Stimulated activated naive CD8-positive, alpha-beta T cell treated with anti-CD3 and anti-CD28 coated beads, Interleukin-15, Interleukin-2, amounts not matched to agents 100 U/mL and 50 U/mL, for 24 hours (primary cell): ENCODE data around the gene LHX6.

Experiments
- ATAC-seq: fragments of 150-1000 bp; cut with Tn5 transposase; one replicate; pipeline ENCODE4 v1.10.0; 2021
- DNase-seq: peaks from one replicate; pipeline ENCODE4 v3.0.0; 2021

The LHX6 gene

DNA sequence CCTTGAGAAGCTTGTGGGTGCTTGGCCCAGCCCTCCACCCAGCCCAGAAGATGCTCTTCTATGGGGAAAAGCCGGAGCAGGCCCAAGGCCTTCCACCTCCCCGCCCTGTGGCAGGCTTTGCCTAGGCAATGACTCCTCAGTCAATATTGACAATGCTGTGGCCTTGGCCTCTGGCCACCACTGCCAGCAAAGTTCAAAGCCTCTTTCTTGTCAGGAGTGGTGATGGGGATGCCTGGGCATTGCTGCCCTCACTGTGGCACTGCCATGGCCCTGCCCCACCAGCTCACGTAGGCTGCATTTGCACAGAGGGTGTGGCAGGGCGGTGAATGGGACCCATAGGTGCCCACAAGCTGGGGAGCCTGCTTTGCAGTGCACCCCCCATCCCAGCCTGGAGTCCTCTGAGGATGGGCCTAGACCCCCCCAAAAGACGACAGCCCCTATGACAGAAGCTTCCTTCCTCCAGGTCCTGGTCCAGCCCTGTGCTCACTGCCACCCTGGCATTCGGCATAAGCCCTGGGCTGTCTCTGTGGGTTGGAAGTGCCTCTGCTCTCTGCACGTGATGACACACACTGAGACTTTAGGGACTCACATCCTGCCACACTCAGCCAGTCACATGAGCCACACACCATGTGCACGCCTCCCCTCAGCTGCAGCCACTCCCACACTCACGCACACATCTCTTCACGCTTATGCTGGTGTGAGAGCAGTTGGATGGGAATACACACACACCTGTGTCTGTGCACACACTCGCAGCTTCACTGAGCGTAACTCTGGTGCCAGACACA, 38.0 kb downstream of the LHX6 start:
- DNase-seq (no peak), ATAC-seq (no peak)

DNA sequence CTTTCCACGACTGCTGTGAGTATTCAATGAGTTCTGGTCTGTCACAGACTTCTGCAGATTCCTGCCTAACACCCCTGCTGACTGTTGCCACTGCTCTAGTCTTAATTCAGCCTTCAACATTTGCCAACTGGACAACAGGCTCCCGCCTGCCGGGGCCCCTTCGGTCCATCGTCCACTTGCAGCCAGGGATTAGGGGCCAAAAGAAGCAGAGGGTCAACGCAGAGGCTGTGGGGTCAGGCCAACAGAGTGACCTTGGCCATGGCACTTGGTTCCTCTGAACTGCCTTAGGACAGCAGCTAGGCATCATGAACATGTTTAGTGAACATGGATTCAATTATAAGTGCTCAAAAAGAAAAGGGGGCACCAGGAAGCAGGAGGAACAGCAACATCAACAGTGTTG, 40.4 kb downstream of the LHX6 start:
- DNase-seq (no peak), ATAC-seq (no peak)

DNA sequence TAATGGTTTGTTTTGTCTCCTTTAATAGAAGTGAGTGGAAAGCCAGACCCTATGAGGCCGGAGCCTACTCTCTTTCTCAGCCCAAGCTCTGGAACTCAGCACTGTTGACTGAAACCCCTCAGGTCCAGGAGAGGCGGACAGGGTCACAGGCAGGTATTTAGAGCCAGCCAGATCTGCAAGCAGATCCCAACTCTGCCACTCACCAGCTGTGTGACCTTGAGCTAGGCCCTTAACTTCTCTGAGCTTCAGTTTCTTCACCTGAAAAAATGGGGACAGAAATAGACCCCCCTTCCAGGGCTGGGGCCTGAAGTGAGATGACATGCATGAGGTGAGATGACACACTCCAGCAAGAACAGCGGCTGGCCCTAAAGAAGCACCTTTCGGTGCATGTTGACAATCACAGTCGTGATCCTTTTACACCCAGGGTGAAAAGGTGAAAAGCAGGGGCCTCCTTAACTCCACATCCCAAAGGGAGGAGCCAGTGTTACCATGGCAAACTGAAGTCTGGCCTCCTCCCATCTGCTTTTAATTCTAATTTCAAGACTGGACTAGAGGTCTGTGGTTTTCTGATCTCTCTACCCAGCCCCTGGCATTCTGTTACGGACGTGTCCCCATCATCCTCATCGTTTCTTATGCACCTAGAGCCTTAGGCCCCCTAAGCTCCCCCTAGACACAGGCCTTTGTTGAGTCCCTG, 41.8 kb downstream of the LHX6 start:
- DNase-seq: no peak
- ATAC-seq: no peak

DNA sequence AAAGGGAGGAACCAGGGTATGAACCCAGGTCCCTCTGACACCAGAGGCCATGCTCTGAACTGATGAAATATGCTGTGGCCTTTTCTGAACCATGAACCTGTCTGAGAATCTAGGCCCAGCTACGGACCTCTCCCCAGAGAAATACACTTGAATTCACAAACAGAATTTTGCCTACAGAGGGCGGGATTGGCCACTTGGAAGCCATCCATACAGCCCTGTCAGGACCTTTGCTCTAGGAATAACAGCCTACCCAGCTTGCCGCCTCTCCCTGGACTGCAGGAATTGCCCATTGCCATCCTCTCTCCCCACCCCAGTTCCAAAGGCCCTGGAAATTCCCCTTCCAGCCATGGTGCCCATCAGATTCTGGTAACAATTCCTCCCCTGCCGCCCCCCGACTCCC, 42.5 kb downstream of the LHX6 start:
- no peak for ATAC-seq

GRCh38 chr9:122184551-122184950, 44.2 kb downstream of the LHX6 start:
- no peak for ATAC-seq
- no peak for DNase-seq

More for the DNA sequence above, 42.5 kb downstream of the LHX6 start:
- DNase-seq: no peak

GRCh38 chr9:122183501-122183900, 45.3 kb downstream of the LHX6 start:
- no peak for ATAC-seq
- DNase-seq: no peak

- DNase-seq: no peak
- ATAC-seq: no peak
These were observed 48.1 kb downstream of the LHX6 start for GRCh38 chr9:122180633-122181032.

- ATAC-seq (no peak), DNase-seq (no peak)
These were observed 49.1 kb downstream of the LHX6 start for GRCh38 chr9:122179690-122180074.

- DNase-seq (no peak), ATAC-seq (no peak)
These were observed 49.6 kb downstream of the LHX6 start for GRCh38 chr9:122179054-122179689.

GRCh38 chr9:122176916-122177315, 51.8 kb downstream of the LHX6 start:
- no peak for DNase-seq
- no peak for ATAC-seq

DNA sequence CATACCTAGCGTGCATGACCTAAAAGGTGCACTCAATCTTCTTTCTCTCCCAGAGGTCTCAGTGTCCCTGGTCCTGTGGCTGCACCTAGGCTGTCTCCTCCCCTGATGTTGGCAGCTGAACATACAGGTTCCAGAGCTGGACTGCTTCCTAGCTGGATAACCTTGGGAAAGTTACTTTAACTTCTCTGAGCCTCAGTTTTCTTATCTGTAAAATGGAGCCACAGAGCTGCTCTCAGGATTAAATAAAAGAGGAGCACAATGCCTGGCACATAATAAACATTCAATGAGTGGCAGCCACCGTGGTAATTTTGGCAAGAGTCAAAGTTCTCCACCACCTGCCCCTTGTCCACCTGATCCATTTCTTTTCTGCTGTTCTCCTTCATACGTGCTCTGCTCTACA, 55.1 kb downstream of the LHX6 start:
- ATAC-seq: no peak
- DNase-seq: no peak

GRCh38 chr9:122172131-122172530, 56.6 kb downstream of the LHX6 start:
- DNase-seq (no peak), ATAC-seq (no peak)

- DNase-seq (no peak), ATAC-seq (no peak)
These were observed 60.4 kb downstream of the LHX6 start for GRCh38 chr9:122168356-122168755.

DNA sequence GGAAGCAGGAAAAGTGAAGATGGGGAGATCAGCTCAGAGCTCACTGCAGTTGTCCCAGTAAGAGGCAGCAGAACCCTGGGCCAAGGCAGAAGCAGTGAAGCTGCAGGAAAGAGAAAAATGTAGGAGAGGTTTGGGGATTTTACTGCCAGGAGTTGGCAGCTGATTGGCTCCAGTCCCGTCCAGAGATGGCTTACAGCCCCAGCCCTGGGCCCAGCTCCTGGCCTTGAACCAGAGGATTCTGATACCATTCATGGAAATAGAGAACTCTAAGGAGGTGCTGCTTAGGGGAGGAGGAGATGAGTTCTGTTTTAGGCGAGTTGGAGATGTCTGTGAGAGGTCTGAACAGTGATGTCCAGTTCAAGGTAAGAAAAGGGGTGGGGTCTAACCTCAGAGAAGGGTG, 64.5 kb downstream of the LHX6 start:
- no peak for ATAC-seq

DNA sequence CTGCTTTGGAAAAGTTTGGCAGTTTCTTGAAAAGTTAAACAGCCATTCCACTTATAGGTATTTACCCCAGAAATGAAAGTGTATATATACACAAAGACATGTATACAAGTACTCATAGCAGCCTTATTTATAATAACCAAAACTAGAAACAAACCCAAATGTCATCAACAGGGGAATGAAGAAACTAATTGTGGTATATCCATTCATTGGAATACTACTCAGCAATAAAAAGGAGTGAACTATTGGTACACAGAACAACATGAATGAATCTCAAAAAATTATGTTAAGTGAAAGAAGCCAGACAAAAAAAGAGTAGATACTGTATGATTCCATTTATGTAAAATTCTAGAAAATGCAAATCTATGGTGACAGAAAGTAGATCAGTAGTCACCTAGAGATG, 66.3 kb downstream of the LHX6 start:
- ATAC-seq: no peak
- DNase-seq: no peak

More for the DNA sequence above, 64.5 kb downstream of the LHX6 start:
- no peak for DNase-seq

- DNase-seq (no peak), ATAC-seq (peak; percentile 3)
These were observed 68.9 kb downstream of the LHX6 start for GRCh38 chr9:122159925-122160246.

GRCh38 chr9:122159026-122159924, 69.5 kb downstream of the LHX6 start, which contains the start of the genes MORN5 and NDUFA8:
Gene MORN5, plus strand, starts transcription at chr9:122159908. Its CDS starts 65 bp downstream, at chr9:122159973.
Gene NDUFA8, minus strand, starts transcription at chr9:122159779. Its CDS starts 102 bp downstream, at chr9:122159677.
- DNase-seq (peak; percentile 96), ATAC-seq (peak; percentile 92)

DNA sequence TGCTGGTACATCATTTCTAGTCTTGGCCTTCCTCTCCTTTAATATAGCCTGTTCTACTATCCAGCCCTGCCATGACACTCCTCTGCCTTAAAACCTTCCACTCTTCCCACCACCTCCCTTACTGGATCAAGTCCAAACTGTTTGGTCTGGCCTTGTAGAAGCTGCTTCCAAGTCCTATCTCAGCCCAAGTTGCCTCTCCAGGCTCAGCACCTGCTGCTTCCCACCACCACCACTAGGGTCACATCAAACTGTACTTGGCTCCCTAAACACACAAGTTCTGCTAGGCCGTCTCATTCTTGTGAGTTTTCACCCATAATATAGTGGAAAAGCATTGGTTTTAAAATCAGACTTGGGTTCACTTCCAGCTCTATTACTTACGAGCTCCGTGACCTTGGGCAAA, 70.6 kb downstream of the LHX6 start:
- ATAC-seq (no peak), DNase-seq (peak; percentile 32)

- ATAC-seq (no peak), DNase-seq (no peak)
These were observed 73.0 kb downstream of the LHX6 start for GRCh38 chr9:122155796-122156195.
